HepG2 (cell line): ENCODE measurements around the gene THRA. TPM values are rescaled to one million over a fixed set of nuclear protein-coding genes. Genes with fewer than 3 reads are reported as not detected.

Experiments
- CEBPG ChIP-seq: IDR thresholded peaks from 2 replicates; pipeline ENCODE4 v1.6.1; 2016
- GATA4 ChIP-seq: sonication (generic); IDR thresholded peaks from 2 replicates; pipeline ENCODE4 v1.6.1; 2016; ENCODE audit warnings: antibody characterized with exemption, low read depth, borderline replicate concordance
- GZF1 ChIP-seq: sonication (generic); formaldehyde crosslinking; IDR thresholded peaks from 2 replicates; pipeline ENCODE4 v1.5.1; 2020; ENCODE audit warnings: mild to moderate bottlenecking, missing genetic modification reagents
- NR1H2 ChIP-seq: sonication (generic); formaldehyde crosslinking; IDR thresholded peaks from 2 replicates; pipeline ENCODE4 v1.8.1; 2022; ENCODE audit warnings: low read depth, missing genetic modification reagents, borderline replicate concordance
- PHF21A ChIP-seq: sonication (generic); formaldehyde crosslinking; IDR thresholded peaks from 2 replicates; pipeline ENCODE4 v1.5.0; 2020; ENCODE audit warnings: mild to moderate bottlenecking, missing genetic modification reagents
- RBFOX2 ChIP-seq: fragments of 200-400 bp; formaldehyde crosslinking; IDR thresholded peaks from 2 replicates; pipeline ENCODE4 v1.6.1; 2017; ENCODE audit warnings: low read depth, mild to moderate bottlenecking, low read length
- RNF2 ChIP-seq: fragments of 450-650 bp; conservative IDR thresholded peaks from 2 replicates; pipeline ENCODE4 v1.6.1; 2016; ENCODE audit warnings: low read depth
- ZNF3 ChIP-seq: IDR thresholded peaks from 2 replicates; pipeline ENCODE4 v1.7.0; 2017; ENCODE audit warnings: inconsistent platforms
- polyA plus RNA-seq, 8 experiments: library from polyadenylated mRNA; depleted of rRNA in 3 of 8; stranded (reverse) in 7 of 8; unstranded in 1 of 8; fragments of >200 nt; fragmentation: Illumina TruSeq in 4 of 8; extraction: Trizol in 4 of 8; gene quantifications; 2 replicates each; pipeline versions ENCODE4 v1.2.1 to v1.2.3, GENCODE V29; 2011 to 2016; ENCODE audit warnings: low read depth in 4 of 8, missing spikeins in 1 of 8, mixed read lengths in 1 of 8; ENCODE audit not compliant: insufficient read depth in 1 of 8
- total RNA-seq, 5 experiments: library from RNA; depleted of rRNA; stranded (reverse); fragments of >200 nt; fragmentation: Illumina TruSeq; extraction: Trizol; gene quantifications; 2 replicates each; pipeline ENCODE4 v1.2.3, GENCODE V29; 2016; ENCODE audit warnings: low read depth in 1 of 5
- TF ChIP-seq, protein P1 (sequence below): sonication (generic); formaldehyde crosslinking; IDR thresholded peaks from 2 replicates; pipeline ENCODE4 v1.4.0; 2020; ENCODE audit warnings: missing genetic modification reagents, mild to moderate bottlenecking, borderline replicate concordance
- TF ChIP-seq, protein P2 (sequence below): sonication (generic); formaldehyde crosslinking; conservative IDR thresholded peaks from 2 replicates; pipeline ENCODE4 v1.8.0; 2022; ENCODE audit warnings: mild to moderate bottlenecking, moderate library complexity, missing genetic modification reagents
- TF ChIP-seq, protein P3 (sequence below): sonication (generic); formaldehyde crosslinking; IDR thresholded peaks from 2 replicates; pipeline ENCODE4 v1.9.0; 2021; ENCODE audit warnings: missing genetic modification reagents, borderline replicate concordance
- TF ChIP-seq, protein P4 (sequence below): sonication (generic); formaldehyde crosslinking; IDR thresholded peaks from 2 replicates; pipeline ENCODE4 v1.5.0; 2020; ENCODE audit warnings: mild to moderate bottlenecking, low read depth, missing genetic modification reagents, borderline replicate concordance
- TF ChIP-seq, protein P5 (sequence below): sonication (generic); formaldehyde crosslinking; IDR thresholded peaks from 2 replicates; pipeline ENCODE4 v1.4.0; 2020; ENCODE audit warnings: missing genetic modification reagents, borderline replicate concordance
- TF ChIP-seq, protein P6 (sequence below): IDR thresholded peaks from 2 replicates; pipeline ENCODE4 v1.6.1; 2012; ENCODE audit warnings: low read depth, low read length, improper control_type of control experiment
- TF ChIP-seq, protein P7 (sequence below): IDR thresholded peaks from 2 replicates; pipeline ENCODE4 v1.6.1; 2016; ENCODE audit warnings: missing biosample characterization, missing genetic modification reagents, low read depth

The THRA gene
- total and polyA plus RNA-seq, 2 of the 13 experiments (the other 11 are each of a cell fraction or from before 2014, with no cell fraction given), result 8.0 to 9.9 TPM

DNA sequence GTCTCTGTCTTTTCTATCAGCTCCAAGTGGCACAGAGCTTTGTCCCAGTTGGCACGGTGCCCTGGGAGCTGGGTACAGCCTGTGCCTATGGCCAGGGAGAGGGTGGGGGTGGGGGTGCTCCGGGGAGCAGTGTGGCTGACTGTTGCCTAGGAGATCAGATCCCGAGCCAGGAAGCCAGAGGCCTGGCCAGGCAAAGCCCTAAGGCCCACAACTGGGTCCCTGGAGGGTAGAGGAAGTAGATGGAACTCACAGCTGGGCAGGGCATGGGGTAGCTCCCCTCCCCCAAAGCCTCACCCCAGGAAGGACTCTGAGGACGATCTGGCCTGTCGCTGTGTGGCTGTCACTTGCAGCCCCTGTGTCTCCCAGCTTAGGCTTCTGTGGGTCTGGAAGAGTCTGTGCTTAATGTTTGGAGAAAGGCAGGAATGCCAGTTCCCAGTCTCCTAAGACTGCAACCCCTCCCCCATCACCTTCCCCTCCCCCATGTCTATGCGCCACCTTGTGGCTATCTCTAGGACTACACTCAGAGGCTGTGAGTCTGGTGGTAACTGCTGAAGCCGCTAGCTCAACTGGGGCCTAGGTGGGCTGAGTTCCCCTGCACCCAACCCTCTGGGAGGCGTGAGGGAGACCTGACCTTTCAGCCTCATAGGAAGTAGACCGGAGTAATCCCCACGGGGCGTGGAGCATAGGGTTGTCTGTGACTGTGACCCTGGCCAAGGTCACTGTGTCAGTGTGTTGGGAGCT lies 12.6 kb downstream of the THRA start (continued):
- TF ChIP-seq GATA4 (no peak), ZNF3 (CRISPR knock-in tag) (no peak), GZF1 (CRISPR knock-in tag) (no peak), PHF21A (no peak), RNF2 (no peak), RBFOX2 (no peak), NR1H2 (no peak), CEBPG (CRISPR knock-in tag) (0 out of 2 replicates have a peak, but pooled peaks have one; percentile 1)
- TF ChIP-seq, protein P1, sequence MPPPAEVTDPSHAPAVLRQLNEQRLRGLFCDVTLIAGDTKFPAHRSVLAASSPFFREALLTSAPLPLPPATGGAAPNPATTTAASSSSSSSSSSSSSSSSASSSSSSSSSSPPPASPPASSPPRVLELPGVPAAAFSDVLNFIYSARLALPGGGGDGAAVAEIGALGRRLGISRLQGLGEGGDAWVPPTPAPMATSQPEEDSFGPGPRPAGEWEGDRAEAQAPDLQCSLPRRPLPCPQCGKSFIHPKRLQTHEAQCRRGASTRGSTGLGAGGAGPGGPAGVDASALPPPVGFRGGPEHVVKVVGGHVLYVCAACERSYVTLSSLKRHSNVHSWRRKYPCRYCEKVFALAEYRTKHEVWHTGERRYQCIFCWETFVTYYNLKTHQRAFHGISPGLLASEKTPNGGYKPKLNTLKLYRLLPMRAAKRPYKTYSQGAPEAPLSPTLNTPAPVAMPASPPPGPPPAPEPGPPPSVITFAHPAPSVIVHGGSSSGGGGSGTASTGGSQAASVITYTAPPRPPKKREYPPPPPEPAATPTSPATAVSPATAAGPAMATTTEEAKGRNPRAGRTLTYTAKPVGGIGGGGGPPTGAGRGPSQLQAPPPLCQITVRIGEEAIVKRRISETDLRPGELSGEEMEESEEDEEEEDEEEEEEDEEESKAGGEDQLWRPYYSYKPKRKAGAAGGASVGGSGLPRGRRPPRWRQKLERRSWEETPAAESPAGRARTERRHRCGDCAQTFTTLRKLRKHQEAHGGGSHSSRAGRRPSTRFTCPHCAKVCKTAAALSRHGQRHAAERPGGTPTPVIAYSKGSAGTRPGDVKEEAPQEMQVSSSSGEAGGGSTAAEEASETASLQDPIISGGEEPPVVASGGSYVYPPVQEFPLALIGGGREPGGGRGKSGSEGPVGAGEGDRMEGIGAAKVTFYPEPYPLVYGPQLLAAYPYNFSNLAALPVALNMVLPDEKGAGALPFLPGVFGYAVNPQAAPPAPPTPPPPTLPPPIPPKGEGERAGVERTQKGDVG (CRISPR knock-in tag), result peak; percentile 91; the same call in 1 of the 2 replicates
- TF ChIP-seq, protein P2, sequence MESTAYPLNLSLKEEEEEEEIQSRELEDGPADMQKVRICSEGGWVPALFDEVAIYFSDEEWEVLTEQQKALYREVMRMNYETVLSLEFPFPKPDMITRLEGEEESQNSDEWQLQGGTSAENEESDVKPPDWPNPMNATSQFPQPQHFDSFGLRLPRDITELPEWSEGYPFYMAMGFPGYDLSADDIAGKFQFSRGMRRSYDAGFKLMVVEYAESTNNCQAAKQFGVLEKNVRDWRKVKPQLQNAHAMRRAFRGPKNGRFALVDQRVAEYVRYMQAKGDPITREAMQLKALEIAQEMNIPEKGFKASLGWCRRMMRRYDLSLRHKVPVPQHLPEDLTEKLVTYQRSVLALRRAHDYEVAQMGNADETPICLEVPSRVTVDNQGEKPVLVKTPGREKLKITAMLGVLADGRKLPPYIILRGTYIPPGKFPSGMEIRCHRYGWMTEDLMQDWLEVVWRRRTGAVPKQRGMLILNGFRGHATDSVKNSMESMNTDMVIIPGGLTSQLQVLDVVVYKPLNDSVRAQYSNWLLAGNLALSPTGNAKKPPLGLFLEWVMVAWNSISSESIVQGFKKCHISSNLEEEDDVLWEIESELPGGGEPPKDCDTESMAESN (CRISPR knock-in tag), result no peak; the same call in 1 of the 2 replicates
- TF ChIP-seq, protein P3, sequence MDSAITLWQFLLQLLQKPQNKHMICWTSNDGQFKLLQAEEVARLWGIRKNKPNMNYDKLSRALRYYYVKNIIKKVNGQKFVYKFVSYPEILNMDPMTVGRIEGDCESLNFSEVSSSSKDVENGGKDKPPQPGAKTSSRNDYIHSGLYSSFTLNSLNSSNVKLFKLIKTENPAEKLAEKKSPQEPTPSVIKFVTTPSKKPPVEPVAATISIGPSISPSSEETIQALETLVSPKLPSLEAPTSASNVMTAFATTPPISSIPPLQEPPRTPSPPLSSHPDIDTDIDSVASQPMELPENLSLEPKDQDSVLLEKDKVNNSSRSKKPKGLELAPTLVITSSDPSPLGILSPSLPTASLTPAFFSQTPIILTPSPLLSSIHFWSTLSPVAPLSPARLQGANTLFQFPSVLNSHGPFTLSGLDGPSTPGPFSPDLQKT (CRISPR knock-in tag), result no peak
- TF ChIP-seq, protein P4, sequence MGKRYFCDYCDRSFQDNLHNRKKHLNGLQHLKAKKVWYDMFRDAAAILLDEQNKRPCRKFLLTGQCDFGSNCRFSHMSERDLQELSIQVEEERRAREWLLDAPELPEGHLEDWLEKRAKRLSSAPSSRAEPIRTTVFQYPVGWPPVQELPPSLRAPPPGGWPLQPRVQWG (CRISPR knock-in tag), result no peak
- TF ChIP-seq, protein P5, sequence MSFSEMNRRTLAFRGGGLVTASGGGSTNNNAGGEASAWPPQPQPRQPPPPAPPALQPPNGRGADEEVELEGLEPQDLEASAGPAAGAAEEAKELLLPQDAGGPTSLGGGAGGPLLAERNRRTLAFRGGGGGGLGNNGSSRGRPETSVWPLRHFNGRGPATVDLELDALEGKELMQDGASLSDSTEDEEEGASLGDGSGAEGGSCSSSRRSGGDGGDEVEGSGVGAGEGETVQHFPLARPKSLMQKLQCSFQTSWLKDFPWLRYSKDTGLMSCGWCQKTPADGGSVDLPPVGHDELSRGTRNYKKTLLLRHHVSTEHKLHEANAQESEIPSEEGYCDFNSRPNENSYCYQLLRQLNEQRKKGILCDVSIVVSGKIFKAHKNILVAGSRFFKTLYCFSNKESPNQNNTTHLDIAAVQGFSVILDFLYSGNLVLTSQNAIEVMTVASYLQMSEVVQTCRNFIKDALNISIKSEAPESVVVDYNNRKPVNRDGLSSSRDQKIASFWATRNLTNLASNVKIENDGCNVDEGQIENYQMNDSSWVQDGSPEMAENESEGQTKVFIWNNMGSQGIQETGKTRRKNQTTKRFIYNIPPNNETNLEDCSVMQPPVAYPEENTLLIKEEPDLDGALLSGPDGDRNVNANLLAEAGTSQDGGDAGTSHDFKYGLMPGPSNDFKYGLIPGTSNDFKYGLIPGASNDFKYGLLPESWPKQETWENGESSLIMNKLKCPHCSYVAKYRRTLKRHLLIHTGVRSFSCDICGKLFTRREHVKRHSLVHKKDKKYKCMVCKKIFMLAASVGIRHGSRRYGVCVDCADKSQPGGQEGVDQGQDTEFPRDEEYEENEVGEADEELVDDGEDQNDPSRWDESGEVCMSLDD (CRISPR knock-in tag), result no peak
- TF ChIP-seq, protein P6, sequence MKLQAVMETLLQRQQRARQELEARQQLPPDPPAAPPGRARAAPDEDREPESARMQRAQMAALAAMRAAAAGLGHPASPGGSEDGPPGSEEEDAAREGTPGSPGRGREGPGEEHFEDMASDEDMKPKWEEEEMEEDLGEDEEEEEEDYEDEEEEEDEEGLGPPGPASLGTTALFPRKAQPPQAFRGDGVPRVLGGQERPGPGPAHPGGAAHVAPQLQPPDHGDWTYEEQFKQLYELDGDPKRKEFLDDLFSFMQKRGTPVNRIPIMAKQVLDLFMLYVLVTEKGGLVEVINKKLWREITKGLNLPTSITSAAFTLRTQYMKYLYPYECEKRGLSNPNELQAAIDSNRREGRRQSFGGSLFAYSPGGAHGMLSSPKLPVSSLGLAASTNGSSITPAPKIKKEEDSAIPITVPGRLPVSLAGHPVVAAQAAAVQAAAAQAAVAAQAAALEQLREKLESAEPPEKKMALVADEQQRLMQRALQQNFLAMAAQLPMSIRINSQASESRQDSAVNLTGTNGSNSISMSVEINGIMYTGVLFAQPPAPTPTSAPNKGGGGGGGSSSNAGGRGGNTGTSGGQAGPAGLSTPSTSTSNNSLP, result no peak
- TF ChIP-seq, protein P7, sequence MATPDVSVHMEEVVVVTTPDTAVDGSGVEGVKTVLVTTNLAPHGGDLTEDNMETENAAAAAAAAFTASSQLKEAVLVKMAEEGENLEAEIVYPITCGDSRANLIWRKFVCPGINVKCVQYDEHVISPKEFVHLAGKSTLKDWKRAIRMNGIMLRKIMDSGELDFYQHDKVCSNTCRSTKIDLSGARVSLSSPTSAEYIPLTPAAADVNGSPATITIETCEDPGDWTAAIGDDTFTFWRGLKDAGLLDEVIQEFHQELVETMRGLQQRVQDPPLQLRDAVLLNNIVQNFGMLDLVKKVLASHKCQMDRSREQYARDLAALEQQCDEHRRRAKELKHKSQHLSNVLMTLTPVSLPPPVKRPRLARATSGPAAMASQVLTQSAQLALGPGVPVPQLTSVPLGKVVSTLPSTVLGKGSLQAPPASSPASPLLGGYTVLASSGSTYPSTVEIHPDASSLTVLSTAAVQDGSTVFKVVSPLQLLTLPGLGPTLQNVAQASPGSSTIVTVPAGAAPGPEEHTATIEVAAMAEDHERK (CRISPR knock-in tag), result no peak
